Nephron (organoid): ENCODE results near the gene GRK3.

Experiments
- H3K27ac Mint-ChIP-seq, 3 experiments: 2 replicates each; pipeline ENCODE4 v1.8.0; 2020; ENCODE audit warnings: mixed read lengths in 3 of 3, mild to moderate bottlenecking in 2 of 3, moderate library complexity in 1 of 3
- H3K27me3 Mint-ChIP-seq: 2 replicates; pipeline ENCODE4 v1.8.0; 2021; ENCODE audit warnings: low read depth, mild to moderate bottlenecking, moderate library complexity, mixed read lengths
- H3K36me3 Mint-ChIP-seq: 2 replicates; pipeline ENCODE4 v1.8.0; 2020; ENCODE audit warnings: low read depth, mixed read lengths
- H3K4me1 Mint-ChIP-seq: 2 replicates; pipeline ENCODE4 v1.8.0; 2020; ENCODE audit warnings: mixed read lengths
- H3K4me3 Mint-ChIP-seq, 3 experiments: 2 replicates each; pipeline ENCODE4 v1.8.0; 2020; ENCODE audit warnings: mild to moderate bottlenecking in 3 of 3, mixed read lengths in 3 of 3, moderate library complexity in 2 of 3
- H3K9me3 Mint-ChIP-seq: 2 replicates; pipeline ENCODE4 v1.8.0; 2020; ENCODE audit warnings: mixed read lengths
- TF ChIP-seq, protein P1 (sequence below), 3 experiments: fragments of 200-600 bp; sonication (generic); IDR thresholded peaks; one replicate each; pipeline ENCODE4 v1.5.0; 2021; ENCODE audit warnings: antibody characterized with exemption in 3 of 3; ENCODE audit not compliant: unreplicated experiment in 3 of 3

GRK3 gene

DNA sequence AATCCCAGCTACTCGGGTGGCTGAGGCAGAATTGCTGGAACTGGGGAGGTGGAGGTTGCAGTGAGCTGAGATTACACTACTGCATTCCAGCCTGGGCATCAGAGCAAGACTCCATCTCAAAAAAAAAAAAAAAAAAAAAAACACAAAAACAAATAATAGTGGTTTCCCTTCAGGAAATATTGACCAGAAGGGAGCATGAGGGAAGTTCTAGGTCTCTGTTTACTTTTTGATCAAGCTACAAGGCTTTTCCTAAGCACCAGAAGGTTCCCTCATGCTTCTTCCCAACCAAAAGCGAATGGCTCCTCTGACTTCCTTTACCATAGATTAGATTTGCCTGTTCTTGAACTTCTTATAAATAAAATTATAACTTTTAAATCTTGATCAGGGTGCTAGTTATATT is 195.8 kb downstream of the GRK3 start:
- H3K27ac Mint-ChIP-seq: no peak overlapping the region
- H3K27me3 Mint-ChIP-seq: peaks cover 19% of the 10 kb centered on the region
- TF ChIP-seq, protein P1, sequence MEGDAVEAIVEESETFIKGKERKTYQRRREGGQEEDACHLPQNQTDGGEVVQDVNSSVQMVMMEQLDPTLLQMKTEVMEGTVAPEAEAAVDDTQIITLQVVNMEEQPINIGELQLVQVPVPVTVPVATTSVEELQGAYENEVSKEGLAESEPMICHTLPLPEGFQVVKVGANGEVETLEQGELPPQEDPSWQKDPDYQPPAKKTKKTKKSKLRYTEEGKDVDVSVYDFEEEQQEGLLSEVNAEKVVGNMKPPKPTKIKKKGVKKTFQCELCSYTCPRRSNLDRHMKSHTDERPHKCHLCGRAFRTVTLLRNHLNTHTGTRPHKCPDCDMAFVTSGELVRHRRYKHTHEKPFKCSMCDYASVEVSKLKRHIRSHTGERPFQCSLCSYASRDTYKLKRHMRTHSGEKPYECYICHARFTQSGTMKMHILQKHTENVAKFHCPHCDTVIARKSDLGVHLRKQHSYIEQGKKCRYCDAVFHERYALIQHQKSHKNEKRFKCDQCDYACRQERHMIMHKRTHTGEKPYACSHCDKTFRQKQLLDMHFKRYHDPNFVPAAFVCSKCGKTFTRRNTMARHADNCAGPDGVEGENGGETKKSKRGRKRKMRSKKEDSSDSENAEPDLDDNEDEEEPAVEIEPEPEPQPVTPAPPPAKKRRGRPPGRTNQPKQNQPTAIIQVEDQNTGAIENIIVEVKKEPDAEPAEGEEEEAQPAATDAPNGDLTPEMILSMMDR (IDR thresholded peaks at IDR 0.05; ENCODE audit: unreplicated experiment in 3 of 3): no peak
- H3K4me3 Mint-ChIP-seq: no peak overlapping the region
- H3K9me3 Mint-ChIP-seq: peaks cover 5% of the 10 kb centered on the region
- H3K36me3 Mint-ChIP-seq: no peaks in the 10 kb centered on the region
- H3K4me1 Mint-ChIP-seq: peaks cover 22% of the 10 kb centered on the region

DNA sequence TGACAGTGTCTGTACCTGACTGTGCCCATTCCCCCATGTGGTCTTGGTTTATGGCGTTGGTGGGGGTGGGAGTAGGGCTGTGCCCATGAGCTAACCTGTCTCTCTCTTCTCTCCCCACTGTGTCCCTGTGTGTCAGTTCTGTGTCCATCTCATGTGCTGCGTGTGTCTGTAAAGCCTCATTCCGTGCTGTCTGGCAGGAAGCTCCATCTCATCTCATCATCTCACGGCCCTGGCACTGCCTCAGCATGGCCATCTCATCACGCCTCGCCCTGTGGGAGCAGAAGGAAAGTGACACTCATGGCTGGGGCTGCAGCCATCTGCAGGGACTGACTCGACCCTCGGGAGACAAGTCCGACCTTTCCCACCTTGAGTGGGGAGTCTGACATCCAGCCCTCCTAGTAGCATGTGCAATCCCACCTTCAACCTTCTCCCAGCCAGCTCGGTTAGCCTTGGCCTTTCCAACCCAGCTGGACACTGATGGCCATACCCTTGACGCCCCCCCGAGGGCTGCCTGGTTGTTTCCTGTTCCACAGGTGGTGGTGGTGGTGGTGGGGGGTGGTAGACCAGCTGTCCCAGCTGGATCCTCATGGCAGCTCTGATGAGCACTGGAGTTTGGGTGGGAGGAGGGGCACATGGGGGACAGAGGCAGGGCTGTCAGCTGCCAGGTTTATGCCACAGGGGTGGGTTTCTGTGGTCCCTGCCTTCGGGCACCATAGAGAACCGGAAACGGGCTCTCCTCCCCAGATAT is 196.5 kb downstream of the GRK3 start:
- Mint-ChIP-seq H3K36me3 (no peaks in the 10 kb centered on the region), H3K27me3 (peaks cover 19% of the 10 kb centered on the region), H3K4me3 (no peak overlapping the region), H3K27ac (no peak overlapping the region), H3K9me3 (peaks cover 9% of the 10 kb centered on the region), H3K4me1 (peaks cover 22% of the 10 kb centered on the region)
- TF ChIP-seq, protein P1 (IDR thresholded peaks at IDR 0.05; ENCODE audit: unreplicated experiment in 3 of 3): no peak

DNA sequence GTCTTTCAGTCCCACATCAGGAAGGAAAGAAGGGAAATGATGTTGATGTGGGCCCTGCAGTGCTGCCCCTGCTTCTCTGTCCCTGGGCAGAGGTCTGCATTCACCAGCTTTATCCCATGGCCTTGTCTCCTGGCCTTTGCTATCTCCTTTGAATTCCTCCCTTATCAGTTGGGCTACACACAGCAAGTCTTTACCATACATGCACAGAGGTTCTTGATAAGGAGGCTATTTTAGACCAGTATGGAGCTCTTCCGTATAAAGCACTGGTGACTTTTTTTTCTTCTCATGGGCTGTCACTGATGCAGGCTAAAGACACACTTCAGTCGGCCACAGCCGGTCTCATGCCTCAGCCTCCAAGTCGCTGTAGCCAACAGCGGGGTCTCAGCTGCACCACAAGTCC is 197.7 kb downstream of the GRK3 start:
- no peak overlapping the region for H3K4me3 Mint-ChIP-seq
- H3K4me1 Mint-ChIP-seq: peaks cover 22% of the 10 kb centered on the region
- peaks cover 23% of the 10 kb centered on the region for H3K27me3 Mint-ChIP-seq
- H3K36me3 Mint-ChIP-seq: no peaks in the 10 kb centered on the region
- H3K27ac Mint-ChIP-seq: no peak overlapping the region
- TF ChIP-seq, protein P1 (IDR thresholded peaks at IDR 0.05; ENCODE audit: unreplicated experiment in 3 of 3): no peak
- H3K9me3 Mint-ChIP-seq: peaks cover 18% of the 10 kb centered on the region

DNA sequence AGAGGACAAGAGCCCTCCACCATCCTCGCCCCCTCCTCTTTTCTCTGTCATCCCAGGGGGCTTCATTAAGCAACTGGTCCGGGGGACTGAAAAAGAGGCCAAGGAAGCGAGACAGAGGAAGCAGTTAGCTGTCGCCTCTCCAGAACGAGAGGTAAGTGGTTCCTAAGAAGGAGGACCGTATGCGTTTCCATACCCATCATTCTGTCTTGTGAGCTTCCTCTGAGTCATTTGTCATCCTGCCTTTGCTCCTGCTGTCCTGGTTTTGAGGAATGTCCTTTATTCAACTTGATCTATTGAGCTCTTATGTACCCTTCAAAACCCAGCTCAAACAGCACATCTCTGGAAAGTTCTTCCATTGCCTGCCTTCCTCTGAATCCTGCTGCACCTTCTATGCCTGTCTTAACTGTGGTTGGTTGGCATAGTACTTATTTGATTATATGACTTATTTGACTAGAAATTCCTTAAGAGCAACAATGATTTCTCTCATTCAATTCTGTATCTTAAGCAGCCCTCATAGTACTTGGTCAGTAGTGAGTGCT is 198.8 kb downstream of the GRK3 start:
- H3K4me3 Mint-ChIP-seq: no peak overlapping the region
- peaks cover 21% of the 10 kb centered on the region for H3K4me1 Mint-ChIP-seq
- no peaks in the 10 kb centered on the region for H3K36me3 Mint-ChIP-seq
- H3K9me3 Mint-ChIP-seq: peaks cover 18% of the 10 kb centered on the region
- H3K27ac Mint-ChIP-seq: no peak overlapping the region
- TF ChIP-seq, protein P1 (IDR thresholded peaks at IDR 0.05; ENCODE audit: unreplicated experiment in 3 of 3): no peak
- peaks cover 23% of the 10 kb centered on the region for H3K27me3 Mint-ChIP-seq

DNA sequence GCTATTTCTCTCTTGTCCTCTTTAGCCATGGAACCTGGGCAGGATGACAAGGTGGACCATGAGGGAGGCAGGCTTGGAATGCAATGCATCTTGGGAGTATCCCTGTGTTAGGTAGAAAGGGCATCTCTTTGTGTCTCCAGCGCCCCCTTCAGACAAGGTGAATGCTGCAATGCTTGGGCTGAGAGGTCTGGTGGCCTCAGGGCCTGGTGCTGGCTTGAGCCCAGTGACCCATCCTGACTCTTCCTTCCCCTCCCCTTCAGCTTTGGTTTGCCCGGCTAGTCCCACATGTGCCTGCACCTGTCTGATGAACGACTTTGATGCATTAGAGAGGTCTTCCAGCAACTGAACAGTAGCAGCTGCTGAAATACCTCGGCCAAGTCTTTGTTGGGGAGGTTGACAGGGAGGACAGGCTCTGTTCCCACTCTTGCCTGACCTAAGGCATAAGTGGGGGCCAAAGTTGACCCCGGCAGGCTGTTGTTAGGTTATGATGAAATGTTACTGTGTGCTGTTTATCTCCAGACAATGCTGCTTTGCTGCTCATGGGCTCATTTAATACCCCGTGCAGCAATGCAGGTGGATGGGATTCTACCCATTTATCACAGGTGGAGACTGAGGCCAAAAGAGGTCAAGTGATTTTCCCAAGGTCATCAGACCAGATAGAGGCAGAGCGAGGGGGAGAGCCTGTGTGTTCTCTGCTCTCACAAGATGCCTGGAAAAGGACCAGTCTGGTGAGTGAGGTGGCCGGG is 200.0 kb downstream of the GRK3 start:
- no peak overlapping the region for H3K4me3 Mint-ChIP-seq
- no peaks in the 10 kb centered on the region for H3K36me3 Mint-ChIP-seq
- TF ChIP-seq, protein P1 (IDR thresholded peaks at IDR 0.05; ENCODE audit: unreplicated experiment in 3 of 3): no peak
- H3K4me1 Mint-ChIP-seq: peaks cover 12% of the 10 kb centered on the region
- H3K9me3 Mint-ChIP-seq: peaks cover 18% of the 10 kb centered on the region
- H3K27ac Mint-ChIP-seq: no peak overlapping the region
- peaks cover 23% of the 10 kb centered on the region for H3K27me3 Mint-ChIP-seq
